NCI-H128 (cell line): ENCODE results near the gene C22orf42.
"Not testable (repeated sequence)": the region's sequence is repeated elsewhere in the genome, so short reads cannot be mapped to it uniquely, and the experiment has no call there.

Source experiments
- DNase-seq: peaks from one replicate; lab custom pipeline; 2025; ENCODE audit not compliant: unreplicated experiment; lab: John Stamatoyannopoulos, UW

C22orf42 gene

GRCh38 chr22:32136881-32137280 is 22.2 kb downstream of the C22orf42 start:
- not testable (repeated sequence) for DNase-seq

GRCh38 chr22:32135958-32136357 is 23.1 kb downstream of the C22orf42 start:
- DNase-seq, result not testable (repeated sequence)

GRCh38 chr22:32134796-32135195 is 24.3 kb downstream of the C22orf42 start:
- not testable (repeated sequence) for DNase-seq

GRCh38 chr22:32132783-32133182 is 26.3 kb downstream of the C22orf42 start:
- no peak for DNase-seq

- no peak for DNase-seq
Observed at GRCh38 chr22:32132126-32132525, 27.0 kb downstream of the C22orf42 start.

GRCh38 chr22:32130464-32130863 is 28.6 kb downstream of the C22orf42 start:
- no peak for DNase-seq

- DNase-seq, result no peak
Observed at GRCh38 chr22:32127904-32128303, 31.2 kb downstream of the C22orf42 start.

GRCh38 chr22:32123657-32124056 is 35.4 kb downstream of the C22orf42 start:
- DNase-seq, result no peak

GRCh38 chr22:32122899-32123298 is 36.2 kb downstream of the C22orf42 start:
- no peak for DNase-seq

- no peak for DNase-seq
Observed at GRCh38 chr22:32120603-32121002, 38.5 kb downstream of the C22orf42 start.

- DNase-seq, result no peak
Observed at GRCh38 chr22:32119568-32120235, 39.4 kb downstream of the C22orf42 start.

- DNase-seq, result no peak
Observed at GRCh38 chr22:32112380-32112779, 46.7 kb downstream of the C22orf42 start.

GRCh38 chr22:32106930-32107329 is 52.2 kb downstream of the C22orf42 start:
- DNase-seq, result no peak

GRCh38 chr22:32103658-32104315 is 55.3 kb downstream of the C22orf42 start:
- DNase-seq, result no peak

GRCh38 chr22:32100711-32101110 is 58.4 kb downstream of the C22orf42 start:
- DNase-seq, result no peak
